K562 (cell line): Measurements from ENCODE around the gene PM20D1. TPM values are rescaled to one million over a fixed set of nuclear protein-coding genes. Genes with fewer than 3 reads are reported as not detected.

Experiments used
- ATAC-seq: fragments of 200-7000 bp; cut with Tn5 transposase; 3 replicates; pipeline ENCODE4 v1.9.1; 2020; ENCODE audit warnings: moderate library complexity
- Bru-seq: library from RNA; stranded (reverse); fragments of 400-500 nt; gene quantifications from one replicate; lab custom pipeline; 2021; lab: Mats Ljungman, UMichigan
- BruChase-seq, 2 experiments: library from RNA; stranded (reverse); fragments of 400-500 nt; gene quantifications; one replicate each; lab custom pipeline; 2021; lab: Mats Ljungman, UMichigan
- BruUV-seq: library from RNA; stranded (reverse); fragments of 400-500 nt; replicated peaks from 2 replicates; lab custom pipeline; 2021; lab: Mats Ljungman, UMichigan
- CTCF ChIA-PET: fragments of 300-600 bp; formaldehyde crosslinking; extraction: SDS; loops from one replicate; lab custom pipeline; 2021; ENCODE audit warnings: low intra/inter-chr PET ratio; lab: Yijun Ruan, JAX
- POLR2A ChIA-PET: fragments of 300-600, 350-650 bp; sonication (Branson Sonifier 250); formaldehyde crosslinking; extraction: SDS; loops from one replicate; lab custom pipeline; 2021; ENCODE audit warnings: antibody characterized with exemption, inconsistent platforms; lab: Yijun Ruan, JAX
- DNase-seq, 4 experiments: peaks; one replicate each; pipeline versions ENCODE4 v3.0.0 to v3.0.0-alpha.2; 2011 to 2018; ENCODE audit warnings: low spot score in 3 of 4, mixed read lengths in 3 of 4; ENCODE audit errors: extremely low read depth in 1 of 4
- FAIRE-seq: peaks from 2 replicates; lab custom pipeline; 2011; peaks lifted over from hg19 to GRCh38; lab: Jason Lieb, UNC
- H2AFZ ChIP-seq: 2 replicates; pipeline ENCODE4 v1.6.0; 2011; ENCODE audit warnings: low read depth, low read length, control low read depth, inconsistent platforms
- H3K27ac ChIP-seq: fragments of 200-600 bp; 3 replicates; pipeline ENCODE4 v1.8.0; 2011; ENCODE audit warnings: low read depth, mild to moderate bottlenecking, control low read depth, inconsistent platforms, low read length, moderate library complexity, mixed read lengths; ENCODE audit errors: extremely low read depth
- H3K27me3 ChIP-seq, 2 experiments: fragments of 300-600 bp in 1 of 2; 2 replicates in 1 of 2; 3 replicates in 1 of 2; pipeline versions ENCODE4 v1.6.0 to v1.8.0; 2011; ENCODE audit warnings: inconsistent platforms in 2 of 2, low read length in 2 of 2, mild to moderate bottlenecking in 1 of 2, mixed read lengths in 1 of 2, moderate library complexity in 1 of 2; ENCODE audit not compliant: control insufficient read depth in 2 of 2, insufficient read depth in 2 of 2
- H3K36me3 ChIP-seq: fragments of 300-600 bp; 3 replicates; pipeline ENCODE4 v1.8.0; 2011; ENCODE audit warnings: mild to moderate bottlenecking, low read length, inconsistent platforms; ENCODE audit not compliant: control insufficient read depth, insufficient read depth
- H3K4me1 ChIP-seq, 2 experiments: fragments of 200-600 bp in 1 of 2; replicated peaks in 1 of 2; 2 replicates in 1 of 2; 3 replicates in 1 of 2; pipeline versions ENCODE4 v1.5.1 to v1.8.0; 2011; ENCODE audit warnings: inconsistent platforms in 2 of 2, low read length in 2 of 2, mild to moderate bottlenecking in 1 of 2, mixed read lengths in 1 of 2, moderate library complexity in 1 of 2; ENCODE audit not compliant: control insufficient read depth in 2 of 2, insufficient read depth in 2 of 2
- H3K4me2 ChIP-seq: 2 replicates; pipeline ENCODE4 v1.6.1; 2011; ENCODE audit warnings: low read length, control low read depth, inconsistent platforms, mixed read lengths; ENCODE audit not compliant: insufficient read depth
- H3K4me3 ChIP-seq: fragments of 200-600 bp; sonication (generic), shearing (Covaris generic); 2 replicates; pipeline ENCODE4 v1.5.1; 2016; ENCODE audit warnings: control low read depth, inconsistent platforms
- H3K79me2 ChIP-seq: fragments of 200-600 bp; 3 replicates; pipeline ENCODE4 v1.8.0; 2011; ENCODE audit warnings: low read length, inconsistent platforms; ENCODE audit not compliant: control insufficient read depth, insufficient read depth
- H3K9ac ChIP-seq, 2 experiments: 2 replicates each; pipeline versions ENCODE4 v1.6.0 to v1.6.1; 2011; ENCODE audit warnings: low read depth in 2 of 2, low read length in 2 of 2, control low read depth in 1 of 2, inconsistent platforms in 1 of 2, mild to moderate bottlenecking in 1 of 2, mixed read lengths in 1 of 2; ENCODE audit not compliant: insufficient read depth in 1 of 2
- H3K9me1 ChIP-seq: one replicate; pipeline ENCODE4 v1.6.0; 2011; ENCODE audit warnings: inconsistent platforms, mild to moderate bottlenecking, low read length, moderate library complexity; ENCODE audit not compliant: control insufficient read depth, insufficient read depth
- H3K9me3 ChIP-seq: replicated peaks from 2 replicates; pipeline ENCODE4 v1.5.1; 2011; ENCODE audit warnings: low read depth, low read length, inconsistent platforms; ENCODE audit not compliant: control insufficient read depth, insufficient read depth
- H4K20me1 ChIP-seq: replicated peaks from 2 replicates; pipeline ENCODE4 v1.6.1; 2011; ENCODE audit warnings: low read length, inconsistent platforms, mixed read lengths; ENCODE audit not compliant: control insufficient read depth, insufficient read depth
- C11orf30 ChIP-seq: fragments of 450-650 bp; IDR thresholded peaks from 2 replicates; pipeline ENCODE4 v1.6.1; 2016; ENCODE audit warnings: low read depth, mild to moderate bottlenecking
- HMG20B ChIP-seq: fragments of 250-450 bp; sonication (Bioruptor Pico); IDR thresholded peaks from 2 replicates; pipeline ENCODE4 v1.5.0; 2021; ENCODE audit warnings: mild to moderate bottlenecking
- HNRNPLL ChIP-seq: fragments of 200-400 bp; formaldehyde crosslinking; IDR thresholded peaks from 2 replicates; pipeline ENCODE4 v1.6.1; 2017; ENCODE audit warnings: low read length, low read depth, mild to moderate bottlenecking; ENCODE audit not compliant: poor library complexity, severe bottlenecking
- MTA2 ChIP-seq: fragments of 450-650 bp; IDR thresholded peaks from 2 replicates; pipeline ENCODE4 v1.6.1; 2016; ENCODE audit warnings: low read depth
- NFYB ChIP-seq: IDR thresholded peaks from 2 replicates; pipeline ENCODE4 v1.6.1; 2011; ENCODE audit warnings: mild to moderate bottlenecking, moderate library complexity; ENCODE audit not compliant: insufficient read length; ENCODE audit errors: extremely low read depth
- ZFX ChIP-seq: sonication (generic); formaldehyde crosslinking; IDR thresholded peaks from 2 replicates; pipeline ENCODE4 v1.8.0; 2022; ENCODE audit warnings: mild to moderate bottlenecking, missing genetic modification reagents, moderate library complexity
- ZNF316 ChIP-seq: fragments of 450-650 bp; IDR thresholded peaks from 2 replicates; pipeline ENCODE4 v1.6.1; 2016
- WGBS: fragments of 100-300 bp; shearing (Covaris generic); methylation state at CpG from one replicate; pipeline ENCODE4 v1.1.6; 2016; ENCODE audit warnings: low coverage, mixed read lengths; ENCODE audit not compliant: insufficient coverage; ENCODE audit errors: missing lambda C conversion rate; 5-methylcytosine and 5-hydroxymethylcytosine counted together
- in situ Hi-C: fragments of 300-500 bp; cut with MboI; formaldehyde crosslinking; loops from 4 replicates; pipeline ENCODE4 v1.15.0; 2018; ENCODE audit warnings: inconsistent platforms, mixed read lengths
- intact Hi-C: fragments of 100-400 bp; cut with micrococcal nuclease; formaldehyde crosslinking; loops from 2 replicates; pipeline ENCODE4 v1.14.2; 2022
- long read RNA-seq, 3 experiments: library from polyadenylated mRNA in 2 of 3; library from RNA in 1 of 3; unstranded in 2 of 3; stranded (forward) in 1 of 3; transcript quantifications; one replicate each; pipeline ENCODE4 v2.0.0, GENCODE V29; 2019 to 2022
- polyA minus RNA-seq, 3 experiments: library from RNA; depleted of rRNA, polyadenylated mRNA; stranded (reverse); fragments of >200 nt; gene quantifications; 2 replicates each; pipeline ENCODE4 v1.2.3, GENCODE V29; 2011
- polyA plus RNA-seq, 8 experiments: library from polyadenylated mRNA; depleted of rRNA in 4 of 8; stranded (reverse) in 5 of 8; unstranded in 3 of 8; fragments of >200 nt; fragmentation: Nextera tagmentation in 2 of 8; fragmentation: Illumina TruSeq in 1 of 8; extraction: Ambion mirVana in 2 of 8; extraction: Trizol in 1 of 8; gene quantifications; 2 replicates each; pipeline versions ENCODE4 v1.2.1 to v1.2.3, GENCODE V29; 2011 to 2014; ENCODE audit warnings: inconsistent platforms in 1 of 8, missing spikeins in 1 of 8
- total RNA-seq, 7 experiments: library from RNA; depleted of rRNA in 6 of 7; stranded (reverse); fragments of >200 nt in 6 of 7; fragmentation: Illumina TruSeq in 2 of 7; extraction: Trizol in 2 of 7; gene quantifications; 2 replicates each; pipeline versions ENCODE4 v1.2.1 to v1.2.3, GENCODE V29; 2011 to 2021; ENCODE audit warnings: low replicate concordance in 1 of 7

PM20D1 gene
- total RNA-seq (2011; cell fraction: chromatin; rRNA removed; ENCODE audit: low replicate concordance), result not detected in 2 replicates
- total RNA-seq (2011; cell fraction: nucleolus; rRNA removed), result not detected in 2 replicates
- not detected in 2 replicates for total RNA-seq (2011; cell fraction: nucleoplasm; rRNA removed)
- not detected in 2 replicates for total RNA-seq (2014; rRNA removed)
- total RNA-seq (2014; rRNA removed; fragmentation: Illumina TruSeq; extraction: Trizol), result not detected in 2 replicates
- total RNA-seq (2015; rRNA removed; fragmentation: Illumina TruSeq; extraction: Trizol), result not detected in 2 replicates
- not detected in 2 replicates for total RNA-seq (2021)
- not detected in 2 replicates for polyA plus RNA-seq (2011; rRNA removed)
- not detected in 2 replicates for polyA plus RNA-seq (2011; cell fraction: cytosol; rRNA removed)
- polyA plus RNA-seq (2011; cell fraction: nucleus; rRNA removed), result not detected in 2 replicates
- polyA plus RNA-seq (2012), result 0.07 TPM in 1 of 2 replicates, not detected in the other
- polyA plus RNA-seq (2014; fragmentation: Illumina TruSeq; extraction: Trizol), result not detected in 2 replicates
- not detected for polyA plus RNA-seq (2014; fragmentation: Nextera tagmentation; extraction: Ambion mirVana)
- not detected in 2 replicates for polyA plus RNA-seq (2014; rRNA removed)
- not detected in 2 replicates for polyA minus RNA-seq (2011; rRNA and poly(A)+ RNA removed)
- polyA minus RNA-seq (2011; cell fraction: cytosol; rRNA and poly(A)+ RNA removed), result not detected in 2 replicates
- polyA minus RNA-seq (2011; cell fraction: nucleus; rRNA and poly(A)+ RNA removed), result not detected in 2 replicates
- Bru-seq, nascent RNA, result percentile 12 among the genes with signal in this experiment
- BruChase-seq, experiment 1, labeled RNA remaining after a 2-hour chase, result percentile 5 among the genes with signal in this experiment
- BruChase-seq, experiment 2, labeled RNA remaining after a 6-hour chase, result not detected
- long read RNA-seq, experiment 1, result 0 reads
- long read RNA-seq, experiment 2, result 0 reads
- long read RNA-seq, experiment 3, result 0 reads

DNA sequence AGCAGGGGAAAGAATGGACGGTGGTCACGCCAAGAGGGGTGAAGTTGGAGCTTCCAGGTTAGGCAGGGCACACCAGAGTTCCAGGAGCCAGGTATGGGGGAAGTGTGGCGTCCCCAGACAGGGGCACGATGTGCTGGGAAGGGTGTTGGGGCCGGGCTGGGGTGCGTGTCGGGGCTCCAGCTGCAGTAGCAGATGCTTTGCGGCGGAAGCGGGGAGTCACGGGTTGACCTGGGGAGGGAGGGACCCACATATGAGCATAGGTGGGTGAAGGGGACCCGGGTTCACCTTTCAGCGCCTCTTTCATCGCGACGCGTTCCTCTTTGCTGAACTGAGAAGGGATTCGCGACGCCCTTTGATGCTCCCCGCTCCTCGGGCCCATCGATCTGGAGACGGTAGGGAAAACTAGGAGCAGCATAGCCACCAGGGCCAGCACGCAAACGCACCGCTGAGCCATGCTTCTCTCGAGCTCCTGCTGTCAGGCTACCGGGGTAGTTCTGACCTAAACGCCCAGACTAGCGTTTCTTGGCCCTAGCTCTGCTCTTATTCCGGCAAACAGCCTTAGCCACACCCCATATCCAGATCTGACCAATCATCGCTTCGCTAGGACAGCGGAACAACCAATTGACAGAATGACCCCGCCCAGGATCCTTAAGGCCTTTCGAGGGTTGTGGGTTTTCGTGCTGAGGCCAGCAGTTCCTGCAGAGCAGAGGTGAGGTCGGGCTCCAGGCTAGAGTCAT, at the start of gene PM20D1:
Gene PM20D1 (minus strand): TSS at position 514 of the 737 bp plus-strand sequence. CDS start 60 bp downstream, at position 454.
- peak; percentile 99 for ATAC-seq
- H3K27me3 ChIP-seq, result peaks cover 3 to 17% of the 10 kb centered on the region in 2 experiments; a peak in 3 of 5 replicates
- H4K20me1 ChIP-seq, result no peaks in the 10 kb centered on the region
- peak; percentile 68 to 91 (median 82) for DNase-seq
- ChIA-PET CTCF (no interaction called here), POLR2A (interaction anchor here (1.1 kb wide), 2 partner anchors 24 to 25 kb away, joined by 3 read pairs; no protein-coding TSS in a partner anchor)
- no peaks in the 10 kb centered on the region for H3K9me3 ChIP-seq
- H3K9ac ChIP-seq, result peak within 1 kb of the TSS in 1 of 2 experiments; percentile 21; a peak in 1 of 4 replicates
- peak within 1 kb of the TSS; percentile 74 for H3K4me2 ChIP-seq
- peak; percentile 81 for FAIRE-seq
- H3K4me1 ChIP-seq, result peaks cover 0 to 6% of the 10 kb centered on the region in 2 experiments; a peak in 2 of 5 replicates
- H2AFZ ChIP-seq, result peak within 1 kb of the TSS; percentile 66
- no peaks in the 10 kb centered on the region for H3K9me1 ChIP-seq
- H3K4me3 ChIP-seq, result no peak within 1 kb of the TSS
- H3K27ac ChIP-seq, result no peak within 1 kb of the TSS
- intact Hi-C loops, result no loop called here
- no TSS peak for BruUV-seq
- no peaks in the 10 kb centered on the region for H3K79me2 ChIP-seq
- 22% methylated on average over 35 of the region's 39 CpGs for WGBS
- TF ChIP-seq C11orf30 (peak; percentile 18; the same call in 1 of the 2 replicates), ZNF316 (peak; percentile 52), MTA2 (no peak), HMG20B (CRISPR knock-in tag) (no peak), HNRNPLL (peak; percentile 27), ZFX (no peak), NFYB (peak; percentile 38)
- TF ChIP-seq, all 486 proteins: peak for 4
- in situ Hi-C loops, result no loop called here
- no peaks in the 10 kb centered on the region for H3K36me3 ChIP-seq
